RWPE1 (cell line): ENCODE measurements around the gene CSAD.
A peak's percentile ranks its signal among the peaks of the same experiment; 100 is the strongest.

Source experiments
- CTCF ChIA-PET: fragments of 350-600 bp; sonication (Branson Sonifier 250); formaldehyde crosslinking; extraction: SDS; loops from one replicate; lab custom pipeline; 2021; lab: Yijun Ruan, JAX
- POLR2A ChIA-PET: fragments of 400-600 bp; formaldehyde crosslinking; extraction: SDS; loops from one replicate; lab custom pipeline; 2020; ENCODE audit warnings: antibody characterized with exemption; ENCODE audit not compliant: low non-redundant PET; lab: Yijun Ruan, JAX
- DNase-seq: peaks from one replicate; pipeline ENCODE4 v3.0.0; 2012; ENCODE audit warnings: low spot score
- H3K27ac ChIP-seq: fragments of 450-650 bp; 2 replicates; pipeline ENCODE4 v1.5.1; 2017
- CTCF ChIP-seq: fragments of 450-650 bp; conservative IDR thresholded peaks from 2 replicates; pipeline ENCODE4 v1.5.1; 2017; ENCODE audit warnings: low read depth, mild to moderate bottlenecking

The CSAD gene

GRCh38 chr12:53176750-53177149, 4.0 kb downstream of the CSAD start:
- CTCF ChIA-PET, result no interaction called here
- no peak for DNase-seq
- no peak overlapping the region for H3K27ac ChIP-seq
- POLR2A ChIA-PET, result no interaction called here
- TF ChIP-seq CTCF, result no peak

GRCh38 chr12:53174881-53175491, 5.7 kb downstream of the CSAD start:
- DNase-seq, result no peak
- ChIA-PET POLR2A (no interaction called here), CTCF (interaction anchor here (0.6 to 1.2 kb wide), 4 partner anchors 14 to 113 kb away, joined by 3 read pairs; no protein-coding TSS in a partner anchor)
- TF ChIP-seq CTCF, result no peak
- peak overlapping the region; percentile 22 for H3K27ac ChIP-seq

- TF ChIP-seq CTCF, result no peak
- H3K27ac ChIP-seq, result peak overlapping the region; percentile 21; the same call in 1 of the 2 replicates
- ChIA-PET CTCF (interaction anchor here (0.6 to 1.0 kb wide), 3 partner anchors 12 to 276 kb away, joined by 3 to 4 read pairs (median 4); no protein-coding TSS in a partner anchor), POLR2A (no interaction called here)
- DNase-seq, result no peak
Observed at GRCh38 chr12:53173085-53173715, 7.5 kb downstream of the CSAD start.

GRCh38 chr12:53172352-53172751, 8.4 kb downstream of the CSAD start:
- POLR2A ChIA-PET, result interaction anchor here (0.6 kb wide), 1 partner anchor 18 kb away, joined by 6 read pairs; no protein-coding TSS in a partner anchor
- DNase-seq, result no peak

GRCh38 chr12:53171725-53172329, 8.9 kb downstream of the CSAD start:
- ChIA-PET CTCF (interaction anchor here (0.5 kb wide), 1 partner anchor 14 kb away, joined by 3 read pairs; no protein-coding TSS in a partner anchor), POLR2A (no interaction called here)
- no peak for DNase-seq
- TF ChIP-seq CTCF, result no peak
- no peak overlapping the region for H3K27ac ChIP-seq

More at GRCh38 chr12:53172352-53172751, 8.4 kb downstream of the CSAD start:
- TF ChIP-seq CTCF, result no peak
- CTCF ChIA-PET, result interaction anchor here (0.5 kb wide), 1 partner anchor 14 kb away, joined by 3 read pairs; no protein-coding TSS in a partner anchor
- no peak overlapping the region; the same call in 1 of the 2 replicates for H3K27ac ChIP-seq
